ENCODE data around the gene TJP1.
"Not testable (repeated sequence)": the region's sequence is repeated elsewhere in the genome, so short reads cannot be mapped to it uniquely, and the experiment has no call there.

TJP1 gene

DNA sequence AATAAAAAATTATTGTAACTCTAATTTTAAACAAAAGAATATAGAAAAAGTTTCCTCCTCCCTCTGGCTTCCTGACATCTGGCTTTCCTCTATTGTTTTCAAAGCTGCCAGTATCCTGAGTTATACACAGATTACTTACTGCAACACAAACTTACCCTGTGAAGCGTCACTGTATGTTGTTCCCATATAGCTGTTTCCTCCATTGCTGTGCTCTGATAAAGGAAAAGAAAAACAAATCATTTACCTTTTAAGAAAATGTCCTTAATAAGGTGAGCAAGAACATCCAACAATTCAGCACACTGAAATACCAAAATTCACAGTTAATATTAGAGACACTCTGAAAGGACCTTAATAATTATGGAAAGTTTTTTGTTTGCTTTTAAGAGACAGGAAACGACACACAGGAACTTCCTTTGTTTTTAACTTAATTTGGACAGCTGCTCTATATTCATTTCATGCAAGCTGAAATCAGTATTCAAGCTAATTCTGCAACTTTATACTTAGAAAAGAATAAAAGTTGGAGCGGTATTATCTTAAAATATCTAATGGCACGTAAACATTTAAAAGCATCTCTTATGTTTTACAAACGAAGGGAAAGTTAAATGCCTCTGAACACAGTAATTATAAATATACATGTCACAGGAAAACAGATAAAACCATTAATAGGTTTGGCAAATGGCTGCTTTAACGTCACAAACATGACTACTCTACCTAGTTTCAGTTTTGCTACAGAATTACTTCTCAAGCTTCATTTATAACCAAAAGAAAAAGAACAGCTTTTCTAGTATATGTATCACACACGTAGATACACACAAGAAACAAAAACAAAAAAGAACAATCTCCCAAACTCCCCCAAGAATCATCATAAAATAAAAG lies 21.5 kb downstream of the TJP1 start:
- no peak for DNase-seq (ENCODE audit: low read depth in 2 of 2)

DNA sequence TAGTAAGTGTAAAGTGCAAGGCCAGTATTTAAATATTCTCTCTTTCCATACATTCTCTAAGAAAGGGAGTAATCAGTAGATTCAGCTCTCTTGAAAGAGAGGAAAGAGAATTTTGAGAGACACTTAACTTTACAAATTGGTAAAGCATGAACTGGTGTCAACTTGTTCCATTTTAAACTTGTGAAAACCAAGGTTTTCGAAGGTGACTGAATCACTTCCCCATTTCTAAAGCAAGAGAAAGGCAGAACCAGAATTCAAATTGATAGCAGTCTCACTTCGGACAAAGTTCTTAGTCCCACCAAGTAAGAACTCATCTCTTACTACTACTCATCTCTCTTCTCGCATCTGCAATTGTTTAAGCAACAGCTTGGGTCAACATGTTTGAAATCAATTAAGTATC lies 22.4 kb downstream of the TJP1 start:
- DNase-seq (ENCODE audit: low read depth in 2 of 2) = no peak

DNA sequence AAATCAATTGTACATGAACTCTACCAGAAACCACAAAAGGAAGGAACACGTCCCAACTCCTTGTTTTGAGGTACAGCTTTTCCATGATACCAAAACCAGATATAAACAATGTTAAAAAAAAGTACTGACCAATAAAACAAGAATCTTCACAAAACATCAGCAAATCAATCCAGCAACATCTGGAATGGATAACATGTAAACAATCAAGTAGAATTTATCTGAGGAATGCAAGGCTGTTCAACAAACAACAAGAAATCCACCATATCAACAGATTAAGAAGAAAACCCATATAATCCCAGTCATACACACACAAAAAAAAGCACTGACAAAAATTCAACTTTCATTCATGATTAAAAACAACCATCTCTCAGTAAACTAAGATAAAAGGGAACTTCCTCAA lies 26.7 kb downstream of the TJP1 start:
- DNase-seq (ENCODE audit: low read depth in 2 of 2) = no peak

DNA sequence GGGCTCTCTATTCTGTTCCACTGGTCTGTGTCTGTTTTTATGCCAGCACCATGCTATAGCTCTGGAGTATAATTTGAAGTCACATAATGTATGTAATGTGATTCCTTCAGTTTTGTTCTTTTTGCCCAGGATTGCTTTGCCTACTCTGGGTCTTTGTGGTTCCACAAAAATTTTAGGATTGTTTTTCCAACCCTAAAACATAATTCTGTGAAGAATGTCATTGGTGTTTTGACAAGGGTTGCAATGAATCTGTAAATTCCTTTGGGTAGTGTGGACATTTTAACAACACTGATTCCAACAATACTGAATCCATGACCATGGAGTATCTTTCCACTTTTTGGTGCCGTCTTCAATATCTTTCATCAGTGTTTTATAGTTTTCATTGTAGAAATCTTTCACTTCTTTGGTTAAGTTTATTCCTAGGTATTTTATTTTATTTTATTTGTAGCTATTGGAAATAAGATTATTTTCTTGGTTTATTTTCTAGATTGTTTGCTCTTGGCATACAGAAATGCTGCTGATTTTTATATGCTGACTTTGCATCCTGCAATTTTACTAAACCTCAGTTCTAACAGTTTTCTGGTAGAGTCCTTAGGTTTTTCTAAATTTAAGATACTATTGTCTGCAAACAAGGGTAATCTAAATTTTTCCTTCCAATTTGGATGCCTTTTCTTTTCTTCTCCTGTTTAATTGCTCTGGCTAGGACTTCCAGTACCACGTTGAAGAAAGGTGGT lies 29.7 kb downstream of the TJP1 start:
- no peak for DNase-seq (ENCODE audit: low read depth in 2 of 2)

DNA sequence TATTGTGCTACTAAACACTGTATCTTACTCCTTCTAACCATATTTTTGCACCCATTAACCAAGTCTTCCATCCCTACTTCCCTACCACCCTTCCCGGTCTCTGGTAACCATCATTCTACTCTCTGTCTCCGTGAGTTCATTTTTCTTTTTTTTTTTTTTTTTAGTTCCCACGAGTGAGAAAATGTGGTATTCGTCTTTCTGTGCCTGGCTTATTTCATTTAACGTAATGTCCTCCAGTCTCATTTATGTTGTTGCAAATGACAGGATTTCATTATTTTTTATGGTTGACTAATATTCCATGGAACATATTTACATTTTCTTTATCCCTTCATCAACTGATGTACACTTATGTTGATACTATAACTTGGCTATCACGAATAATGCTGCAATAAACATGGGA lies 31.7 kb downstream of the TJP1 start:
- DNase-seq (ENCODE audit: low read depth in 2 of 2) = no peak

DNA sequence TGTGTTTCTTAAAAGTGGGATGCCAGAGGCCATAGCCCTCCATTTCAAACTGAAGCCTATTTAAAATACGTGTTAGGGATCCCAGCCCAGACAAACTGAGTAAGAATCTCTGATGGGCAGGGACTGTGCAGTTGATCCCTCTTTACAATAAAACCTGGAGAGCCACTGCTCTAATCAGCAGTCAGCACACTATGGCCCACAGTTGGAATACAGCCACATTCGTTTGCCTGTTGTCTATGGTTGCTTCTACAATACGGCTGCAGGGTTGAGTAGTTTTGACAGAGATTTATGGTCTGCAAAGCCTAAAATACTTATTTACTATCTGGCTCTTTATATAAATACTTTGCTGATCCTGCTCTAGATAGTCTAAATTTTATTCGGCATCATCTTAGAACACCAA lies 32.4 kb downstream of the TJP1 start:
- DNase-seq (ENCODE audit: low read depth in 2 of 2) = no peak

DNA sequence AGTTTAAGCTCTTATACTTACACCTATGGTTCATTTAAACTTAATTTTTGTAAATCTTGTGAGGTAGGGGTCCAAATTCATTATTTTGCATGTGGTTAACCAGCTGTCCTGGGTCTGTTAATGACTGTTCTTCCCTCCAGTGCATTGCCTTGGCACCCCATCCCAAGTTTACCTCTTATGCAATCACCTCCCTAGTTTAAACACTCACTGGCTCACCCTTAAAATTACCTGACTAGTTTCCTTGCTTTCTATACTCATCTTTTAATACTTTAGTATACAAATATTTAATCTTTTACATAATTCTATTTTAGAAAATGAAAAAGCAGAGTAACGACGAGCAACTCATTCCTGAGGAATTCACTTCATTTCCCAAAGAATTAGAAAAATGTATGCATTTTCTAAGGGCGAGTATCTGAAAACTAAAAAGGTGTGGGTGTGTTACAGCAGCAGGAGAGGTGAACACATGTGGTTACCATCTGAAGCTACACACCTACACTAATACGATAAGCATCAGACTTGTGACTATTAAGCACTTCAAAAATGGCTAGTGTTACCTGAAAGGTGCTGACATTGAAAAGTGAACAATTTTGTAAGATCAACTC lies 33.7 kb downstream of the TJP1 start:
- DNase-seq (ENCODE audit: low read depth in 2 of 2) = no peak

DNA sequence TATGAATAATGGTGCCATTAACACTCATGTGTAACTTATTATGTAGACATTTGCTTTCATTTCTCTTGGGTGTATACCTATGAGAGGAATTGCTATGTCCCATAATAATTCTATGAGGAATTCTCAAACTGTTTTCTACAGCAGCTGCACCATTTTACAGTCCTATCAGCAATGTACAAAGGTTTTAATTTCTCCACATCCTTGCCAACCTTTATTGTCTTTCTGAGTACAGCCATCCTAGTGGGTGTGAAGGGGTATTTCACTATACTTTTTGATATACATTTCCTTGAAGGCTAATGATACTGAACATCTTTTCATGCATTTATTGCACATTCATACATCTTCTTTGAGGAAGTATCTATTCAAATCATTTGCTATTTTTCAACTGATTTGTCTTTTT lies 34.5 kb downstream of the TJP1 start:
- no peak for DNase-seq (ENCODE audit: low read depth in 2 of 2)

DNA sequence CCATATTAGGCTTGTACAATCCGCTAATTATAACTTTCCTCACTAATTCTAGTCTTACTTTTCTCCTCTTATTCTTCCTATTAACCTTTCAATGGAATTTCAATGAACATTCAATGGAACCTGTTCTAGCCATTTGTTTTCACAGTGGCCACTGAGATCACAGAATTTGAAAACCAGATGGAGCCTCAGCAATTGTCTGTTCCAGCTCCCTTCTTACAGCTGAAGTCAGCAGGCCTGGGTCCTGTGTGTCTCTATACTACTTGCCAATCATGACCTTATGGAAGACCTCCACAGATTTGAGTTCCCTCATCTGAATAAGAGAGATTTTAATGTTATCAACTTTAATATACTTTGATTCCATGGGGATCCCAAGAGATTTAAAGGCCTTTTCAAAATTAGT lies 36.6 kb downstream of the TJP1 start:
- DNase-seq (ENCODE audit: low read depth in 2 of 2) = no peak

DNA sequence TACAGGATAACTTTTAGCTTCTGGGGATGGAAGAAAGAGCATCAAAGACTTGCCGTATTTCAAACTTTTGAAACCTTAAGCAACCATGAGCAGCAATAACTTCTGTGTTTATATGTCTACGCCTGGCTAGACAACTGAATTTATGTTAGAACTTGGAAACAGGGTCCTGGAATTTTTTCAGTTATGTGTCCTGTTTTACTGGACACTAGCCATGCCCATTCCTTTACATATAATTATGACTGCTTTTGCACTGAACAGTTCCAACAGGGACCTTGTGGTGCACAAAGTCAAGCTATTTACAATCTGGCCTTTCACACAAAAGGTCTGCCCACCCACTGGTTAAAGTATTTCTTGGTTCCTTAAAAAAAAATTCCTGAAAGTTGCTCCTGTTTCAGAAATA lies 37.1 kb downstream of the TJP1 start:
- no peak for DNase-seq (ENCODE audit: low read depth in 2 of 2)

DNA sequence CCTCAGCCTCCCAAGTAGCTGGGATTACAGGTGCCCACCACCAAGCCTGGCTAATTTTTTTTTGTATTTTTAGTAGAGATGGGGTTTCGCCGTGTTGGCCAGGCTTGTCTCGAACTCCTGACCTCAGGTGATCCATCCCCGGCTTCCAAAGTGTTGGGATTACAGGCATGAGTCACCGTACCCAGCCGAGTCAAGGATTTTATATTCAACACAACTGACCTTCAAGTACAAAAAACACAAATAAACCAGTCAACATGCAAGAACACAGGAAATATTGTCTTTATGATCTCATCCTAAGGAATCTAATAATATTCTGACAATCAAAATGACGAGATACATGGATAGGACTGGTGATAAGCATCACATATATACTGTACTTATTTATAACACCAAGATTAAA lies 37.9 kb downstream of the TJP1 start:
- DNase-seq (ENCODE audit: low read depth in 2 of 2) = no peak

DNA sequence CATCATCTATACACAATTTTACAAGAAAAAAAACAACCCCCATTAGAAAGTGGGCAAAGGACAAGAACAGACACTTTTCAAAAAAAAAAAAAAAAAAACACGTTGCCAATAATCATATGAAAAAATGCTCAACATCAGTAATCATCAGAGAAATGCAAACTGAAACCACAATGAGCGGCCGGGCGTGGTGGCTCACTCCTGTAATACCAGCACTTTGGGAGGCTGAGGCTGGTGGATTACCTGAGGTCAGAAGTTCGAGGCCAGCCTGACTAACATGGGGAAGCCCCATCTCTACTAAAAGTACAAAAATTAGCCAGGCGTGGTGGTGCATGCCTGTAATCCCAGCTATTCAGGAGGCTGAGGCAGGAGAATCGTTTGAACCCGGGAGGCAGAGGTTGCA lies 39.5 kb downstream of the TJP1 start:
- not testable (repeated sequence) for DNase-seq (ENCODE audit: low read depth in 2 of 2)

DNA sequence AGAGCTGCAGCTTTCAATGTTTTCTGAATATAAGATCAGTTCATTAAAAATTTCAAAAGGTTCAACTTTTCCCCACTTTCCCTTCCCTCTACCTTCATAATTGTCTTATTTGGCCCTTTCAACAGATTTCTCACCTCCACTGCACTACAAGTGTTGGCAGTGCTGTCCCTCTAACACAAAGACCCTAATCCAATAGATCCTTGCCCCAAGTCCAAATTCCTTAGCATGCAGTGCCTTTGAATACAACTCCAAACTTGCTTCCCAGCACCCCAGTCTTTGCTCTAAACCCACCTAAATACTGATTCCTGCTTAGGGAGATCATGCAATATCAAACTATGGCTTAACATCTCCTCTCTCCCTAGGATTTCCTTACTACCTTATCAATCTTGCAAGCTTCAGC lies 43.9 kb downstream of the TJP1 start:
- DNase-seq (ENCODE audit: low read depth in 2 of 2) = no peak

DNA sequence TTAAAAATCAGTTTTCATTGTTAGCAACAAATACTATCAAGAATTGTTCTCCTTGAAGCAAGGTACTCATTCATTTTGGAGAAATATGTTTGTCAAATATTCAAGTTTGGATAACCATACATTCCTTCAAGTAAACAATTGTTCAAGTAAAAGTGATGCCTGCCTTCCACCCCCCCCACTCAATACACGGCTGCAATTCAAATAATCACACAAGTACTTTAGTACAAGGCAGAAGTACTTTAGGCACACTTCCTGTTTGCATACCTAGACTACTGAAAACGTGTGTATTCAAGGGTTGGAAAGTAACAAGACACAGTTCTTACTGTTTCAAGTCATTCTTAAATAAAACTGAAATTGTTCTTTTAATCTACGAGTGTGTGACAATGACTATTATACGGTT lies 45.4 kb downstream of the TJP1 start:
- no peak for DNase-seq (ENCODE audit: low read depth in 2 of 2)

DNA sequence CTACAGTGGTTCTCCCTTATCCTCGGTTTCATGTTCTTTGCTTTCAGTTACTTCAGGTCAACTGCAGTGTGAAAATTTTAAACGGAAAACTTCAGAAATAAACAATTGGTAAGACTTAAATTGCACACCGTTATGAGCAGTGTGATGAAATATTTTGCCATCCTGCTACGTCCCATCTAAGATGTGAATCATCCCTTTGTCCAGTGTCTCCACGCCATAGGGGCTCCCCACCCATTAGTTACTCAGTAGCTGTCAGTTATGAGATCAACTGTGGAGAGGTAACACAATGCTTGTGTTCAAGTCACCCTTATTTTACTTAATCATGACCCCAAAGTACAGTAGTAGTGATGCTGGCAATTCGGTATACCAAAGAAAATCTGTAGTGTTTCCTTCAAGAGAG lies 47.4 kb downstream of the TJP1 start:
- DNase-seq (ENCODE audit: low read depth in 2 of 2) = no peak

DNA sequence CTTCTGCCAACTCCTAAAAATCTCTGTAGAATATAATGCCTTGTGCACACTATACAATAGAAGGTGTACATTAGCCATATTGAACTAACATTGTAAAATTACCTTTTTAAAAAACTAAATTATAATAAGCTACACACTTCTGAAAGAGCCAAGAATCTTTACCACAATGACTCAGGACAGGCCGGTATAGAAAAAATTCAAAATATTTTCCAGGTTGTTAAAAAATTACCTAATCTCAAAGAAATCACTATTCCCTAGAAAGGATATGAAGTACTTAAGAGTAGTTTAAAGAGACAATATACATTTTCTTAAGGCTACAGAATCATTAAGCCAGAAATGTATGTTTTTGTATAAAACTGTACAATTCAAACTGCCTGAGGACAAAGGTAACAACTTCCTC lies 48.5 kb downstream of the TJP1 start:
- no peak for DNase-seq (ENCODE audit: low read depth in 2 of 2)

DNA sequence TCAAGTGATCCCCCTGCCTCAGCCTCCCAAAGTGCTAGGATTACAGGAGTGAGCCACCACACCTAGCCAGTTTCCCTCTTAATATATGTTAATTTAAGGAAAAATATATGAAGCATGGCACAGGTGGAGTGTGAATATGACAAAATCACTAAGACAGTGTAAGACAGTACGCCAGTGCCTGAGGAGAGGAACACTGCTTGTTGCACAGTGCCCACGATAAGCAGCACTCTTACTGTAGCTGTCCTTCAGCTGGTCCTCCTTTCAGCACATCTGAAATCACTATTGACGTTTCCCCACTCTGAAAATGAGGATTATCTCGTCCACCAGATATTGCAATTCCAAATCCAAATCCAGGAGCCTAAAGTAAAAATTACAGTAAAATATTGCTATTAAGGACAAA lies 49.3 kb downstream of the TJP1 start:
- DNase-seq (ENCODE audit: low read depth in 2 of 2) = no peak

DNA sequence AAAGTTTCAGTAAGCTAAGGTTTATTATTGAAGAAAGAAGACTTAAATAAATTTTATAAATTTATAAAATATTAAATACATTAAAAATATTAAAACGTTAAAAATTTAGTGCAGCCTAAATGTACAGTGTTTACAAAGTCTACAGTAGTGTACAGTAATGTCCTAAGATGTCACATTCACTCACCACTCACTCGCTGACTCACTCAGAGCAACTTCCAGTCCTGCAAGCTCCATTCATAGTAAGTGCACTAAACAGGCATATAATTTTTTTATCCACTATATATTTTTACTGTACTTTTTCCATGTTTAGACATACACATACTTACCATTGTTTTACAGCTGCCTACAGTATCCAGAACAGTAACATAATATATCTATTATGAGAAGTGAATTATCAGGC lies 51.5 kb downstream of the TJP1 start:
- no peak for DNase-seq (ENCODE audit: low read depth in 2 of 2)

DNA sequence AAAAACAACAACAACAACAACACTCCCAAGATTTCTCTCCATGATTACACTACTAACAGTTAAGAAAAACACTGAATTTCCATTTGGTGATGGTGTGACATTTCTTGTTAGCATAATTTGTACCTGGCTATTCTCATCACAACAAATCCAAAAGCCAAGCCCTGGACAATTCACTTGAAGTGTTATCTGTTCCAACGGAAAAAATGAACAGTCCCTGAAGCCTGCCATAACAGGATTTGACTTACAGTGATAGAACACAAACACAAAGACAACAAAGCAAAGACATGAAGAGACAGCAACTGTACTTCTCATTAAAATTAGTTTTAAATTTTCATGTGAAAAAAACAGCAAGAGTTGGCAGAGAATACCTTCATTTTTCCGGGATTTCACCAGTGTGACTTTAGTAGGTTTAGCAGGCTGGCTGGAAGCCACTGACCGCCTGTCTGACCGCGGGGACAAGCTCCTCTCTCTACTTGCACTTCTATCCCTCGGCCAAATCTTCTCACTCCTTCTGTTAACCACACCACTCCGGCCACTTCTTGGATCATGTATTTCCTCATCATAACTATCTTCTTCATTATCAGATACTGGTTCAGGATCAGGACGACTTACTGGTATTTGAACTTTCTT lies 56.3 kb downstream of the TJP1 start:
- no peak for DNase-seq (ENCODE audit: low read depth in 2 of 2)

DNA sequence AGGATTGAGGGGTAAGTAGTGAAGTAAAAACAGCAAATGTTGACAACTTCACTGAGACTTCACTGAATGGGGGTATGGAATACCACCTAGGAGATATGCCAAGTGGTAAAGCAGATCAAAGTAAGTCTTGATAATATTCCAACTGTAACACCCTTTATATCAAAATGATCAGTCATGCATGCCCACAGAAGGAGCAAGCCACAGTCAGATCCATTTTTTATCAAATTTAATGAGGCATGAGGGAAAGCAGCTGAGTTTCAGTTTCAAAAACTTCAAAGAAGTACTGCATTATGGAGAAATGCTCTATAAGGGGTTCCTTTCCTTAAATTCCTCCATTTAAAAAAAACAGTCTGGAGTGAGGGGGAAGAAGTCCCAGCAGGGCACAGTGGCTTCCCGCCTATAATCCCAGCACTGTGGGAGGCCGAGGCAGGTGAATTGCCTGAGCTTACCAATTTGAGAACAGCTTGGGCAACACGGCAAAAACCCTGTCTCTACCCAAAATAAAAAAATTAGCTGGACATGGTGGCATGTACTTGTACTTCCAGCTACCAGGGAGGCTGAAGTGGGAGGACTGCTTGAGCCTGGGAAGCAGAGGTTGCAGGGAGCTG lies 56.9 kb downstream of the TJP1 start:
- no peak for DNase-seq (ENCODE audit: low read depth in 2 of 2)

DNA sequence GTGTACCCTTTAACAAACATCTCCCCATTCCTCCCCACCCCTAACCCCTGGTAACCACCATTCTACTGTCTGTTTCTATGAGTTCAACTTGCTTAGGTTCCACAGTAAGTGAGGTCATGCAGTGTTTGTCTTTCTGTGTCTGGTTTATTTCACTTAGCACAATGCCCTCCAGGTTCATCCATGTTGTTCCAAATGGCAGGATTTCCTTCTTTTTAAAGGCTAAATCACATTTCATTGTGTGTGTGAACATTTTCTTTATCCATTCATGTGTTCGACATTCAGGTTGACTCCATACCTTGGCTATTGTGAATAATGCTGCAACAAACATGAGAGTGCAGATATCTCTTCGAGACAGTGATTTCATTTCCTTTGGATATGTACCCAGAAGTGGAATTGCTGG lies 62.7 kb downstream of the TJP1 start:
- DNase-seq (ENCODE audit: low read depth in 2 of 2) = no peak
